ENCODE data around the gene TMEM61. TPM values are rescaled to one million over a fixed set of nuclear protein-coding genes. Genes with fewer than 3 reads are reported as not detected.
"Not testable (repeated sequence)": the region's sequence is repeated elsewhere in the genome, so short reads cannot be mapped to it uniquely, and the experiment has no call there.

The TMEM61 gene
- 10 to 100 TPM in 1 of 2 donors, 1 to 10 TPM in 1; 3.0 to 11.0 TPM for total RNA-seq
- long read RNA-seq, donor 1, transcript TMEM61-201 (3 exons, 1,097 nt): major isoform, 8 of 12 reads
- long read RNA-seq, donor 1, partial matches to known transcripts: 0 of 12 reads
- long read RNA-seq, donor 1, other reads (novel, unspliced or antisense): 4 of 12 reads
- long read RNA-seq, donor 2, partial matches to known transcripts: 1 of 8 reads
- long read RNA-seq, donor 2, other reads (novel, unspliced or antisense): 7 of 8 reads

DNA sequence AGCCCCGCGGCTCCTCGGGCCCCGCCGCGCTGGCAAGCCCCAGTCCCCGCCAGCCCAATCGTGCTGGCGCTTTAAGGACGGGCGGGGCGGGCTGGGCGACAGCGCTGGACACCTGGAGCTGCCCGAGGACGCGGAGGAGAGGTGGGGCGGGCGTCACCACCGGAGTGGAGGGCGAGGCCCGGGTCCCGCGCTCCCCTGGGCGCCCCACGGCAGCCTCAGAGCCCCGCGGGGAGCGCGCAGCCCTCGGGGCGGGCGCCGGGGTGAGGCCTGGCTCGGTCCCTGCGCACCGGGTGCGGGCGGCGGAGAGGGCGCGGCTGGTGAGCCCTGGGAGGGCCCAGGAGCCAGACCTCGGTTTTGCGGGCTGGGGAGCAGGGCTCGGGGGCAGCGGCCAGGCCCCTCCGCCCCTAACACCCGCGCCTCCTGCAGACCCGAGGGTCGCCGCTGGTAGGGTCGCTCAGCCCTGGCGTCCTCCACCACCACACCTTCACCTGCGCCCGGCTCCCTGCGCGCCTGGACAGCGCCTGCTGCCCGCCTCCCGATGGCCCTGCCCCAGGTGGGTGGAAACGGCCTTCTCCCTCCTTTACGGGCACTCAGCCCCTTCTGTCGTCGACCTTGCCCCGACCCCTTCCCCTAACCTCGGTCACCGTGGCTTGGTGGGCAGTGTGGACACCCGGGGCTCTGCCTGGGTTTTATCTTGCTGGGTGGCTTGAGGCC is at the start of gene TMEM61:
Gene TMEM61 (plus strand): TSS at position 101 of the 714 bp plus-strand sequence. CDS start 438 bp downstream, at position 539.
- DNase-seq (ENCODE audit: low spot score): no peak

DNA sequence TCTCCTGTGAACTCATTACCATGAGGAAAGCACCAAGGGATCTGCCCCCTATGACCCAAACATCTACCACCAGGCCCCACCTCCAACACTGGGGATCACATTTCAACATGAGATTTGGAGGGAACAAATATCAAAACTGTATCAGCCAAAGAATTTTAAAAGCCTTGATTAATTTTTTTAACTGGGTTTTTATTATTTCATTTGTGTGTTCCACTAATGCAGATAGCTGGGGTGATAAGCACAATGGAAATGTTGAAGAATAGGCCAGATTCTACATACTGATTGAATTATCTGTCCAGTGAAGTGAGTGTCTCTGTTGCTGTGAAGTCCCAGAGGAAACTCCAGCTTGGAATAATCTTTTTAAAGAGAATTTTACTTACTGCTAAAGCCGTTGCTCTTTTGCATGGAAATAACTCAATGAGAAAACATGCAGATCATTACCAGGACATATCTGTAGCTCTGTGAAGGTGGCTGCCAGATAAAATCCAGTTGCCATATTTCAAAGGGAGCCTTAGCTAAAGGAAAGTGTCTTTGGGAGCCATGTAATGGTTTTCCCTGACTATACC is 49.1 kb upstream of the TMEM61 start:
- DNase-seq (ENCODE audit: low spot score): no peak
- intact Hi-C loops (cut with DNase I): no loop called here

More for the DNA sequence above, at the start of gene TMEM61:
- intact Hi-C loops (cut with DNase I): no loop called here

DNA sequence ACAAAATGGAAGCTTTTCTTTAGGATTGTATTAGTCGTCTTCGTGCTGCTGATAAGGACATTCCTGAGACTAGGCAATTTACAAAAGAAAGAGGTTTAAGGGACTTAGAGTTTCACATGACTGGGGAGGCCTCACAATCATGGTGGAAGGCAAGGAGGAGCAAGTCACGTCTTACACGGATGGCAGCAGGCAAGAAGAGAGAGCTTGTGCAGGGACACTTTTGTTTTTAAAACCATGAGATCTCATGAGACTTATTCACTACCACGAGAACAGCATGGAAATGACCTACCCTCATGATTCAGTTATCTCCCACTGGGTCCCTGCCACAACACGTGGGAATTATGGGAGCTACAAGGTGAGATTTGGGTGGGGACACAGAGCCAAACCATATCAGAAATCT is 46.3 kb upstream of the TMEM61 start:
- DNase-seq (ENCODE audit: low spot score); intact Hi-C loops (cut with DNase I): not testable (repeated sequence)

DNA sequence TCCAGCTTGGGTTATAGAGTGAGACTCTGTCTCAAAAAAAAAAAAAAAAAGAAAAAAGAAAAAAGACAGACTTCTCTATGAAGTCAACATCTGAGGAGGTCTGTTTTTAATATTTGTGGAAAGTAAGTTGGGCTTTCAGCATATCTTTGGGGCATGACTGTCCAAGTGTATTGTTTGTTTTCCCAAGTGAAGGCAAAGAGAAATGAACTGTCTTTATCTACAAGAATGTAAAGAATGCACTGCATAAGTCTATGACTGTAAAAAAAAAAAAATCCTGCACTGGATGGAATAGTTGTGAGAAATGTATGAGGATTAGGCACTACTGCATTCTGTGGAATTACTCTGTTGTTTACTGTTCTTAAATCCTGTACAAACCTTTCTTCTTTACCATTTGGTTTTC is 45.6 kb upstream of the TMEM61 start:
- no peak for DNase-seq (ENCODE audit: low spot score)
- intact Hi-C loops (cut with DNase I): no loop called here

DNA sequence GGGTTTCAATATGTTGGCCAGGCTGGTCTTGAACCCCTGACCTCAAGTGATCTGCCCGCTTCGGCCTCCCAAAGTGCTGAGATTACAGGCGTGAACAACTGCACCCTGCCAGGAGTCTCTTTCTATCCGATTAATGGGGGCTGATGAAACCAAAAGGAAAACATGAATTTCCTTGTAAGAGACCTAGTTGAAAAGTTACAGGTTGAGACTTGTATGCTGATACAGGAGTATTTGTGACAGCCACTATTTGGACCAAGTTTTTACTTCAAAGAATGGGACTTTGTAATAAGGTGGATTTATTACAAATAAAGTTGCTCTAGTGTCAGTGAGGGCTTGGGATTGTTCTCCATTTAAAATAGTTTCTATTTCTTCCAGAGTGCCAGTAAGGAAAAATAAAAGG is 43.6 kb upstream of the TMEM61 start:
- intact Hi-C loops (cut with DNase I): no loop called here
- no peak for DNase-seq (ENCODE audit: low spot score)

DNA sequence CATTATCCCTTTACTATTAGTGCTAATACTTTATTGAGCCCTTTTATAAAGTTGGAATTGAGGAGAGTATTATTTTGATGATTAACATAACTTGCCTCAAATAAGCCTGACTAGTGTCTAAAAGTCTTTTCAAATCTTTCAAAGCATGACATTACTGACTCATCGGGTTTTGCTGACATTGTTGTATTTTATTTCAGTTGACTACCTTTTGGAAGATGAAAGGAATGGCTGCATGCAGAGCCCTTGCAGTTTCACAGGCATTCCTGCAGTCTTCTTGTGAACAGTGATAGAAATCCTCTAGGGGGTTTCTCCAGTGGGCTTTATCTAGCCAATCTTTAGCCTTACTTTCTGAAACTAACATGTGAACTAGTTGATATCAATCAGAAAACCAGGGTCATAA is 43.0 kb upstream of the TMEM61 start:
- DNase-seq (ENCODE audit: low spot score): no peak
- intact Hi-C loops (cut with DNase I): no loop called here

DNA sequence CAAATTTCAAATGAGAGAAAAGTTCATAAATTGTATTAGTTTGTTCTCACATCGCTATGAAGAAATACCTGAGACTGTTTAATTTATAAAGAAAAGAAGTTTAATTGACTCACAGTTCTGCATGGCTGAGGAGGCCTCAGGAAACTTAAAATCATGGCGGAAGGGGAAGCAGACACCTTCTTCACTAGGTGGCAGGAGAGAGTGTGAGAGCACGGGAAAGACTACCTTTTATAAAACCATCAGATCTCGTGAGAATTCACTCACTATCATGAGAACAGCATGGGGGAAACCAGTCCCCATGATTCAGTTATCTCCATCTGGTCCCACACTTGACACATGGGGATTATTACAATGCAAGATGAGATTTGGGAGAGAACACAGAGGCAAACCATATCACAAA is 41.5 kb upstream of the TMEM61 start:
- intact Hi-C loops (cut with DNase I); DNase-seq (ENCODE audit: low spot score): not testable (repeated sequence)

DNA sequence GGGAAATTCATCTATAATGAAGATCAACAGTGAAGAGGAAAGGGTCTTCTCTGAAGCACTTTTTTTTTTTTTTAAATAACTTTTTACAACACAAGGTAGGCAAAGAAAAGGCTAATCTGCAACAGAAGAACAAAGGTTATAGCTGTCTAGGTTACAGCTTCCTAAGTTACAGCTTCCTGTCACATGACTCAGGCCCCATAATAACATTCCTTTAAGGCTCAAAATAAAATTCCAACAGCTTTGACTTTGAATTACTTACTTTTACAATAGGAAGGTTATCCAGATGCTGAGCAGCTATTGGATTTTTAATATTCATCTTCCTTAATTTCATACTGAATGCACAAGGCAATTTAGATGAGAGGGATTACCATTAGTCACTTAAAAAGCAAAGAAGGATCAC is 40.4 kb upstream of the TMEM61 start:
- no peak for DNase-seq (ENCODE audit: low spot score)
- intact Hi-C loops (cut with DNase I): no loop called here

DNA sequence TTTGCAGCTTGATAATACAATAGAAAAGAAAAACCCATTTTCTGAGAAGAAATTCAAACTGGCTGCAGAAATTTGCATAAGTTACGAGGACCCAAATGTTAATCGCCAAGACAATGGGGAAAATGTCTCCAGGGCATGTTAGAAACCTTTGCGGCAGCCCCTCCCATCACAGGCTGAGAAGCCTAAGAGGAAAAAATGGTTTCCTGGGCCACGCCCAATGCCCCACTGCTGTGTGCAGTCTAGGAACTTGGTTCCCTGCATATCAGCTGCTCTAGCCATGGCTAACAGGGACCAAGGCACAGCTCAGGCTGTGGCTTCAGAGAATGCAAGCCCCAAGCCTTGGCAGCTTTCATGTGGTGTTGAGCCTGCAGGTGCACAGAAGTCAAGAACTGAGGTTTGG is 37.5 kb upstream of the TMEM61 start:
- intact Hi-C loops (cut with DNase I): no loop called here
- DNase-seq (ENCODE audit: low spot score): no peak

DNA sequence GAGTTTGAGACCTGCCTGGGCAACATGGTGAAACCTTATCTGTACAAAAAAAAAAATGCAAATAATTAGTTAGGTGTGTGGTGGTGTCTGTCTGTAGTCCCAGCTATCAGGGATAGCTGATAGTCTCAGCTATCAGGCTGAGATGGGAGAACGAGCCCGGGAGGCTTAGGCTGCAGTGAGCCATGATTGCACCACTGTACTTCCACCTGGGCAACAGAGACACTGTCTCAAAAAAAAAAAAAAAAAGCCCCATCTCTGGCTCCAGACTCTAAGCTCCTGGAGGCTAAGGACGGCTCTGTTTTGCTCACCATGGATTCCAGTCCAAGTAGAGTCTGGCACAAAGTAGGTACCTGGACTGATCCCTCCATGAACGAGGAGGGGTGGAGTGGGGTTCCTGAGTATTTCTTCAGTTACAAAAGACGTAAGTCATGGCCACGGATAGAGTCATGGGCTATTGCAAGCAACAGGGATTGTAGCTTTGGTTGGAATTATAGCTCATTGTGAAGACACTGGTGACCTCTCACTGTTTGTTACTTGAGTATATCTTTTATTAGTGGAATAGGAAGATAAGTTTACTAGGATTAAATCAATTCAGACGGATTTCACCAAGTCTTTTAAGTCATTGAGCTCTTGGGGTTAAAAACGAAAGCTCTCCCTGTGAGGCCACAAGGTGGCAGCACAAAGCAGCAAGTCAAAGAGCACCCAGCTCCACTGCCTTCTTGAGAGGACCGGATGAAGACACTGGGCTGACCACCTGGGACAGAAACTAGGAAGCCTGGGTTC is 35.6 kb upstream of the TMEM61 start:
- intact Hi-C loops (cut with DNase I): loop anchor here in 1 of 2 donors (5.0 kb wide), 1 partner anchor 52 kb away; the partner anchor contains the start of gene BSND
- DNase-seq (ENCODE audit: low spot score): peak; percentile 89

DNA sequence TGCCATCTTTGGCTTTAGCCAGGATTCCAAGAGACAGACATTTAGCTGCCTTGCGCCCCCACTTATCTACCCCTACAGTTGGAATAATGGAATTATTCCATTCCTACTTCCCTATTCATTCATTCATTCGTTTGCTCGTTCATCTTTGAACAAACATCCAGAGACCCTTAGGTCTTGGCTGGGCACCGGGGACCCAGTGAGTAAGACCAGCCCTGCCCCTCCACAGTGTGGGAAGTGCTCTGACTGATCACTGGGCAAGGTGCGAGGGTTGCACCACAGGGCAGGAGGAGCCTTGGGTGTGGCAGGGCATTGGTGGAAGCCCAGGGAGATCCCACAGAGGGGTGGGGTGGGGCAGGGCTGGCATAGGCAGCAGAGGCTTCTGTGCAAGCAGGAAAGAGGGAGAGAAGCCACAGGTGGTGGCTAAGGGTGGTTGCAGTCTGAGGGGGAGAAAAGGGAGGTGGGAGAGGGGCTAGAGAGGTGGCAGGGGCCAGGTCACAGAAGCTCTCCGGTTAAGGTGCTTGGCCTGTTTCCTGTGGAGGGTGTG is 35.0 kb upstream of the TMEM61 start:
- no peak for DNase-seq (ENCODE audit: low spot score)
- intact Hi-C loops (cut with DNase I): loop anchor here in 1 of 2 donors (5.0 kb wide), 1 partner anchor 52 kb away; the partner anchor contains the start of gene BSND

DNA sequence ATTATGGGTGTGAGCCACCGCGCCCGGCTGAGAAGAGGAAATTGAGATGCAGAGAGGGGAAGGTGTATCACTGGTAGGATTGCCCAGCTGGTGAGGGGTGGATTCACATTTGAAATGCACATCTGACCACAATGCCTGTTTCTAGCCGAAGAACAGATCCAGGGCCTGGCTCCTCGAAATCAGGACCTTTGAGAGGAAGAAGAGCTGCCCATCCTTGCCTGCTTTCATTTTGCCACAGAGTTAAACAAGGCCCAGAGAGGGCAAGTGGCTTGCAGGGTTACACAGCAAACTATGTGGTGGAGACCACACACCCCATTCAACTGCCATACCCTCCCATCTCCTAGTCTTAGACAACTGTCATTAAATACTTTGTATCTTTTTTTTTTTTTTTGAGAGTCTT is 32.9 kb upstream of the TMEM61 start:
- intact Hi-C loops (cut with DNase I): loop anchor here in 1 of 2 donors (5.0 kb wide), 1 partner anchor 50 kb away; the partner anchor contains the start of gene BSND

DNA sequence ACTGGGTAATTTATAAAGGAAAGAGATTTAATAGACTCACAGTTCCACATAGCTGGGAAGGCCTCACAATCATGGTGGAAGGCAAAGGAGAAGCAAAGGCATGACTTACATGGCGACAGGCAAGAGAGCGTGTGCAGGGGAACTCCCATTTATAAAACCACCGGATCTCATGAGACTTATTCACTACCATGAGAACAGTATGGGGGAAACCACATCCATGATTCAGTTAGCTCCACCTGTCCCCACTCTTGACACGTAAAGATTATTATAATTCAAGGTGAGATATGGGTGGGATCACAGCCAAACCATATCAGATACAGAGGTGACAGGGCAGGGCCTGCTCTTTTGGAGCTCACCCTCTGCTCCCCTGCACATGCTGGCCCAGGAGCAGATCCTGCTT is 31.4 kb upstream of the TMEM61 start:
- intact Hi-C loops (cut with DNase I): loop anchor here in 1 of 2 donors (5.0 kb wide), 1 partner anchor 48 kb away; the partner anchor contains the start of gene BSND
- no peak for DNase-seq (ENCODE audit: low spot score)

More for the DNA sequence above, 32.9 kb upstream of the TMEM61 start:
- DNase-seq (ENCODE audit: low spot score): no peak

DNA sequence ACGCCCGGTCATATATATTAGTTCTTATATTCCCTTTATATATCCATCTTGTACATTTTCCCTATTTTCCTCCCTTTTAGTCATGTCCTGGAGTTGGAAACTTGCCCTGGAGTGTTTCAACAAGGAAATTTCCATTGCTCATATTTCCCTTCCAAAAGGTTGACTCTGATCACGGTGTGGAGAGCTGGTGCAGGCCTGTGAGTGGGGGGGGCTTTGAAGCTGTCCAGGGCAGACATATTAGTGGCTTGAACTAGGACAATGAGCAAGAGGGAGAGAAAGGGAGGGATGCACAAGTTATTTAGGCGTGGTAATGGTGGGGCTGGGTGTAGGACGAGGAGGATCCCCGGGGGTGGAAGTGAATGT is 30.4 kb upstream of the TMEM61 start:
- intact Hi-C loops (cut with DNase I): loop anchor here in 1 of 2 donors (2.0 kb wide), 1 partner anchor 47 kb away; no protein-coding TSS in a partner anchor
- DNase-seq (ENCODE audit: low spot score): no peak

DNA sequence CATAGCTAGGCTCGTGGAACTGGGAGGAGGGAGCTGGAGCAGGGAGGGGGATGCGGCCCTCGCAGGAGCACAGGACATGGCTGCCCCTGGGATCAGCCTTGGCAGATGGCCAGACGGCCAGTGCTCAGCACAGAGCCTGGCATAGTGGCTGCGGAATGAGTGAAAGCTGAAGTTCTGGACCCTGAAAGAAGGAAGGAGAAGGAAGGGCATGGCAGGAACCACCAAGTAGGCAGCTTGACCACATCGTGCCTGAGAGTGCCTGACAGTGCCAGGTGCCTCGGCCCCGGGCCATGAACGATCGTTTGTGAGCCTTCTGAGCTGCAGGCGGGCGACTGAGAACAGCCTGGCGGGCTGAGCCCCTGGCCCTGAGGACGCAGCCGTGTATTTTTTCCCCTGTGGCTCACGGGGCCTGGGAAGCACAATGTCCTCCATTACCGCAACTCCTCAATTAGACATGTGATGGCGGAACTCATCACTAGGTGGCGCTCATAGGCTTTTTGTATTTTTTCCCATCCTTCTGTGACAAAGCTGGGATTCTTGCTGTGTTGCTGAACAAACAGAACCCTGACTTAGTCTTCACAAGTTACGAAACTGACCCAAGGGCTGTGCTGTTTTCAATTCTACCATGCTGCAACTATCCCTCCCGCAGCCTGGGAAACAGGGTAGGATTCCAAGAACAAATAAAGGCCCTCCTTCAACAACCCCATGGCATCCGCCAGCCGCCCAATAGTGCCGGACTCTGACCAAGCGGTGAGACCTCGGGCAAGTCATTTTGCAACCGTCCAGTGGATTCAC is 29.9 kb upstream of the TMEM61 start:
- peak; percentile 86 for DNase-seq (ENCODE audit: low spot score)
- intact Hi-C loops (cut with DNase I): loop anchor here in 1 of 2 donors (2.0 kb wide), 1 partner anchor 46 kb away; no protein-coding TSS in a partner anchor

DNA sequence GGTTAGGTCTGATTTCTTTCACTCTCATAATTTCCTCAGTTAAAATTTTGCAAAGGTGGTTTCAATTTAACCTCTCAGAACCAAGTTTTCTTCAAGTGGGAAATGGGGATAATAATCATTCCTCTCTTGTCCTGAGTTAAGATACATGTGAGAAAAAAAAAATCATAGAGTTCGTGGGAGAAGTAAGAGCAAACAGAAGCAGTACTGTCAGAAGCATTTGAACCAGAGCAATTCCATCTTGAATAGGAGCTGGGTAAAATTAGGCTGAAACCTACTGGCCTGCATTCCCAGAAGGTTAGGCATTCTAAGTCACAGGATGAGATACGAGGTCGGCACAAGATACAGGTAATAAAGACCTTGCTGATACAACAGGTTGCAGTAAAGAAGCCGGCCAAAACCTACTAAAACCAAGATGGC is 28.6 kb upstream of the TMEM61 start:
- intact Hi-C loops (cut with DNase I): loop anchor here in 1 of 2 donors (2.0 kb wide), 1 partner anchor 45 kb away; no protein-coding TSS in a partner anchor
- DNase-seq (ENCODE audit: low spot score): no peak

DNA sequence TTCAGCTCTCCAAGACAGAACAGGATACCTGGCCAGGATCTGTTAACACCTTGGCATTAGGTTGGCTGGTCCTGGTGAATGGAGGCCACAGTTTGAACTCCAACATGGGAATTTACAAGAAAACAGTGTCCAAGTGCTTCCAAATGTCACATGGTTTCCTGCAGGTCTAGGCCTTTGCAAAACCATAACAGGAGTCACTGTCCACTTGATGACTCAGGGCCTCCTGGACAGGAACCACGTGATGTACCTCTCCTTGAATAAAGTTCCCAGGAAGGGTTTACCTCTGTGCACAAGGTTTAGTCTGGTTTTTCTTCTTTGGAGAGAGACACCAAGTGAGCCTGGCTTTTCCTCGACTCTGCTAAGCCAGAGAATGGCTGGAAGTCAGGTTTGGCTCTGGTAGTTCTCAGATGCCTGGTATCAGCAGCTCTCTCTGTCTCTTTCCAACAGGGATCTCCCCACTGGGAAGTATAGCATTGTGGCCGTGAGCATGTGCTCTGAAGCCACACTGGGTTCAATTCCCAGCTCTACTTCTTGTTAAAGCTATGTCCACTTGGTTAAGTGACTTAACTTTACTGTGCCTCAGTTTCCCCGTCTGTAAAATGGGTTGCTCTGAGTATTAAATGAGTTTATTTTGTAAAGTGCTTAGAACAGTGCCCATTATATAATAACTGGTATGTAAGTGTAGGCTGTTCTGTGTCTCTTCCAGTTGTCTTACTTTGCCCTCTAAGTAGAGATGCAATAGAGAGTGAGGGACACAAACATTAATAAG is 27.3 kb upstream of the TMEM61 start:
- intact Hi-C loops (cut with DNase I): no loop called here
- no peak for DNase-seq (ENCODE audit: low spot score)

DNA sequence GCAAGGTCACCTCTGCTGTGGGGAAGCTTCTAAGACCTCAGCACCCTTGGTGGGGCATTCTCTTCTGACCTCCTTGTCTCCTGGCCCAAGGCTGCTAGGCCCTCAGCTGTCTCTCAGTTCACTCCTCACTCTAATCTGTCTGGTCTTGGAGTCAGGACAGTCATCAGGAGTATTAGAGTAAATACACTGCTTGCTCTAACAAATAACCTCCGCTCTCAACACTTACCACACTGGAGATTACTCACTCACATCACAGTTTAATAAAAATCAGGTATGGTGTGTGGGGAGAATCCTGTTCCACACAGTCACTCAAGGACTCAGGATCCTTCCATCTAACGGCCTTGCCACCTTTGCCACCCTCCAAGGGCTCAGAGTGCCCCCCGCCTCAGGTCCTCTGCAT is 26.6 kb upstream of the TMEM61 start:
- intact Hi-C loops (cut with DNase I): no loop called here
- no peak for DNase-seq (ENCODE audit: low spot score)

All from posterior vena cava (tissue), 2 donors.